ENCODE results near the gene CKLF. TPM values are rescaled to one million over a fixed set of nuclear protein-coding genes. Genes with fewer than 3 reads are reported as not detected.
"Not testable (repeated sequence)": the region's sequence is repeated elsewhere in the genome, so short reads cannot be mapped to it uniquely, and the experiment has no call there.

Gene CKLF
- total RNA-seq, 2 experiments from 2014 or later, result 199 to 220 TPM

DNA sequence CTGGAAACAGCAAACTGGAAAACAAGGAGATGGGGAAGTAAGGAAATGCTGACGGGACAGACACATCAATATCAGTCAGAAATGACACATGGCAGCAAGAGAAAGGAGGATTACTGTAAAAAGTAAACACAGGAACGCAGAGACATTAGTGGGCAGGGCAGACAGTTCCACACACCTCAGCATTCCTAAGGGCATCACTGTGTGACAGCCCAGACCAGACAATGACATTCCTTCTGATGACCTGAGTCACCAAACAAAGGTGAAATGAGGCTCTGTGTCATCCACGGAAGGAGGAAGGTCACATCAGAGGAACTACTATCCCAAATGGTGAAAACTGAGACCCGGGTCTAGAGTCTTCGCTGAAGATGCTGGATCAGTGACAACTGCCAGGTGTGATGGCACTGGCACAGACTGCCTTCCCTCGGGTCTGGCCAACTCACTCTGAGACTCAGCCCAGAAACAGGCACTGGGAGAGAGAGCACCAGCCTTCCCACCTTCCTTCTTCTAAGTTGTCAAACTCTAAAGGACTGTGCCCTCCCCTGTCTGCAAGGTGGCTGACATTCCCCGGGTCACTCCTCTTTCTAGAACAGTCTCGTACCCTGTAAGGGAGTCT, 39.2 kb upstream of the CKLF start:
- CTCF ChIA-PET, result interaction anchor here (1.2 to 2.3 kb wide), 3 partner anchors 29 to 76 kb away, joined by 3 to 10 read pairs (median 3); no protein-coding TSS in a partner anchor
- peaks cover 39% of the 10 kb centered on the region for H3K4me1 Mint-ChIP-seq
- DNase-seq, result no peak
- no peak overlapping the region for H3K4me3 Mint-ChIP-seq
- no peaks in the 10 kb centered on the region for H3K36me3 Mint-ChIP-seq
- H3K9me3 Mint-ChIP-seq (ENCODE audit: low read depth), result no peaks in the 10 kb centered on the region
- H3K27me3 Mint-ChIP-seq, result no peaks in the 10 kb centered on the region
- H3K27ac Mint-ChIP-seq, result no peak overlapping the region
- ATAC-seq, result no peak

GRCh38 chr16:66514391-66514790, 38.0 kb upstream of the CKLF start:
- H3K4me1 Mint-ChIP-seq, result peaks cover 42% of the 10 kb centered on the region
- H3K27me3 Mint-ChIP-seq; H3K9me3 Mint-ChIP-seq (ENCODE audit: low read depth); H3K36me3 Mint-ChIP-seq; H3K4me3 Mint-ChIP-seq; DNase-seq; CTCF ChIA-PET; ATAC-seq: not testable (repeated sequence)
- H3K27ac Mint-ChIP-seq, result peak overlapping the region; percentile 18

DNA sequence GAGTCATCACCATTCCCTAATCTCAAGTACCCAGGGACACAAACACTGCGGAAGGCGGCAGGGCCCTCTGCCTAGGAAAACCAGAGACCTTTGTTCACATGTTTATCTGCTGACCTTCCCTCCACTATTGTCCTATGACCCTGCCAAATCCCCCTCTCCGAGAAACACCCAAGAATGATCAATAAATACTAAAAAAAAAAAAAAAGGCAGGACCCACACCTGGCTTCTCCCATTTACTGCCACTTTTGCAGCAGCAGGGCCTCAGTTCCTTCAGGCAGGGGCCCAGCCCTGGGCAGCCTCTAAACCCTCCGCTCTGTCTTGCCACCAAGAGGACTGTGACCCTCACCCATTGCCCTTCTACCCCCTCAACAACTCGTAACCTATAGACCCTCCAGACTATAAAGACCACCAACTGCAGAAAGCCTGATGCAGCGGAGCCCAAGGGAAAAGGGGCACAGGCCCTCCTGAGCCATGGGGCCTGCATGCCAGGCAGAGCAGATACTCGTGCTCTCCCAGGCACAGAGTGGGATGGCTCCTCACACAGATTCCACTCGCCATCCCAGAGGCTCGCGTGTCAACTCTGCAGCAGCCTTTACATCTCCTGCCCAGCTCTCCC, 37.3 kb upstream of the CKLF start:
- not testable (repeated sequence) for DNase-seq; ATAC-seq; H3K27me3 Mint-ChIP-seq; H3K36me3 Mint-ChIP-seq; H3K4me3 Mint-ChIP-seq; H3K9me3 Mint-ChIP-seq (ENCODE audit: low read depth)
- CTCF ChIA-PET, result interaction anchor here (0.7 to 1.5 kb wide), 17 partner anchors 9 to 157 kb away, joined by 3 to 35 read pairs (median 5); partner anchors contain the start of genes CKLF, CMTM3 and TK2
- Mint-ChIP-seq H3K27ac (peak overlapping the region; percentile 99), H3K4me1 (peaks cover 49% of the 10 kb centered on the region)

GRCh38 chr16:66515596-66516508, 36.5 kb upstream of the CKLF start:
- ATAC-seq, result peak; percentile 24
- H3K27ac Mint-ChIP-seq, result peak overlapping the region; percentile 99
- peaks cover 1% of the 10 kb centered on the region for H3K36me3 Mint-ChIP-seq
- peak overlapping the region; percentile 83 for H3K4me3 Mint-ChIP-seq
- no peaks in the 10 kb centered on the region for H3K27me3 Mint-ChIP-seq
- H3K4me1 Mint-ChIP-seq, result peaks cover 56% of the 10 kb centered on the region
- CTCF ChIA-PET, result interaction anchor here (0.7 to 1.5 kb wide), 19 partner anchors 9 to 158 kb away, joined by 3 to 35 read pairs (median 5); partner anchors contain the start of genes CKLF, CMTM3 and TK2
- H3K9me3 Mint-ChIP-seq (ENCODE audit: low read depth), result no peaks in the 10 kb centered on the region
- peak; percentile 73 for DNase-seq

DNA sequence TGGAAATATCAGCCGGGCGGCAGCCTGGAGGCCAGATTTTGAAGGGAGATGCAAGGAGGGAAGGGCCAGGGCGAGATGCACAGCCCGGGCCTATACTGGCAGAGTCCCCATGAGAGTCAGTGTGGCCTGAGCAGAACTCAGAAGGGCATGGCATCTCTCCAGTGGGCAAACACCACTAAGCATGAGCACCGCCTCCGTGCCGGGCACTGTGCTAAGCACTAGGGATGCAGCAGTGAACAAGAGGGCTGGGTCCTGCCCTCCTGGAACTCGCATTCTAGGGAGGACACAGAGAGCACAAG, 35.9 kb upstream of the CKLF start:
- no peaks in the 10 kb centered on the region for H3K27me3 Mint-ChIP-seq
- DNase-seq (no peak), ATAC-seq (no peak)
- H3K4me3 Mint-ChIP-seq, result peak overlapping the region; percentile 83
- H3K4me1 Mint-ChIP-seq, result peaks cover 63% of the 10 kb centered on the region
- H3K27ac Mint-ChIP-seq, result peak overlapping the region; percentile 99
- no peaks in the 10 kb centered on the region for H3K9me3 Mint-ChIP-seq (ENCODE audit: low read depth)
- H3K36me3 Mint-ChIP-seq, result peaks cover 1% of the 10 kb centered on the region
- CTCF ChIA-PET, result interaction anchor here (1.0 to 1.5 kb wide), 9 partner anchors 27 to 159 kb away, joined by 3 to 35 read pairs (median 7); partner anchors contain the start of genes CKLF, CMTM3 and TK2

DNA sequence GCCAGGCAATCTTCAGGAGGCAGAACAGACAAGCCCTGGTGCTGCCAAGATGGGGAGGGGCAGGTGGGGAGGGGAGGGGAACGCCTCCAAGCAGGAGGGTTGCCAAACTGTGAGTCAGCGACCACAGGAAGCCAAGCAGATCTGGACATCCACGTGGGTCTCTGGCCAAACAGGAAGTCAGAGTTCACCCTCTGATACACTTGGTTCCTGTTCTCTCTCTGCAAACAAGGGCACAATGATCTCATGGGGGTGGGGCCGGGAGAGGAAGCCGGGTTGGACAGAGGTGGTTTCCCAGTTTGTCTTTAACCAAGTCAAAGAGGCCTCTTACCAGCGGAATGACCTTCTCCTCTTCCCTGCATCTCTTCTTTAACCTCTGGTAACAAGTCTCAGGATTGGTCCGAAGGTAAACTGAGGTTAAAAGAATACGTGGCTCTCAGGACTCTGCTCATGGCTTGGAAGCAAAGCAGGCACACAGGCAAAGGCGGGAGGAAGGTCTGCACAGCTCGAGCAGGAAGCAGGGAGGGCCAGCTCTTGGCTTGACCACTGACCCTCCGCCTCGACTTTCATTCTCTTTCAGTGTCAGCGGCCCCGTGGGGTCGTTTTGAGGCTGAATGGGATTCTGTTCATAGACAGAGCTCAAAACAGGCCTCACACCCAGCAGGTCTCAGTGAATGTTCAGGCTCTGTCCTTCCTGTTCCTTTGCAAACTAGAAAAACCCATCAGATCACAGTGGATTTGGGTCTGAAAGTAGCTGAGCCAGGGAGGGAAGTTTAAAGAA, 35.4 kb upstream of the CKLF start:
- Mint-ChIP-seq H3K4me3 (peak overlapping the region; percentile 83), H3K9me3 (ENCODE audit: low read depth) (no peaks in the 10 kb centered on the region), H3K4me1 (peaks cover 66% of the 10 kb centered on the region), H3K27me3 (no peaks in the 10 kb centered on the region), H3K36me3 (peaks cover 1% of the 10 kb centered on the region), H3K27ac (peak overlapping the region; percentile 99)
- DNase-seq (peak; percentile 96), ATAC-seq (peak; percentile 88)
- CTCF ChIA-PET, result interaction anchor here (0.7 to 3.0 kb wide), 5 partner anchors 34 to 134 kb away, joined by 3 to 21 read pairs (median 3); partner anchors contain the start of gene CKLF

DNA sequence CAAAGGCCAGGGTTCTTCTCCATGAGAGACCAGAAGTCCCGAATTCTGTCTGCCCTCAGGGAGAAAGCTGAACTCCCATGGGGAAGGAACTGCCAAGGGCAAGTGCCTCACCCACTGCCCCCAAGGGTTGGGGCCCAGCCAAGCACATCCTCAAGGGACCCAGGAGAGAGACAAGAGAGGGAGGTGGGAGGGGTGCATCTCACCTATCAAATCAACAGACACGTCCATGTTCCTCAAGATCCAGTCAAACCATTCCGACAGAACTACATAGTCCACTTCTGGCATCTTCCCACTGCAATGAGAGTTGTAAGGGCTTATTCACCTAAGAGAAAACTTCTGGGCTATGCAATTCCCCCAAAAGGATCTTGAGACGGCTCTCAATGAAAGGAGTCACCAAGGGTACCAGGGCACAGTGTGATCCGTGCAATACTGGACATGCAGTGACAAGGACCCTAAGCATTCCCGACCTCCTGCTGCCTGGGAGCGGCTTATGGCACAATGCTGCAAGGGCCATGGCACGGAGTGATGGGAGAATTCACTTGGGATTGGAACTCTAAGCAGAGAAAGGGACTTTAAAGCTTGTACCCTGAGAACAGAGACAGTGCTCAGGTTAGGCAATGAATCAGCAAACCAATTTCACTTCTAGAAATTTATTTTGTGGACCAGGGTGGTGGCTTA, 34.7 kb upstream of the CKLF start:
- no peaks in the 10 kb centered on the region for H3K9me3 Mint-ChIP-seq (ENCODE audit: low read depth)
- no peak for DNase-seq
- CTCF ChIA-PET, result interaction anchor here (1.0 to 3.0 kb wide), 5 partner anchors 34 to 134 kb away, joined by 3 to 21 read pairs (median 3); partner anchors contain the start of gene CKLF
- no peaks in the 10 kb centered on the region for H3K27me3 Mint-ChIP-seq
- peaks cover 1% of the 10 kb centered on the region for H3K36me3 Mint-ChIP-seq
- peak overlapping the region; percentile 99 for H3K27ac Mint-ChIP-seq
- ATAC-seq, result no peak
- H3K4me1 Mint-ChIP-seq, result peaks cover 73% of the 10 kb centered on the region
- peak overlapping the region; percentile 83 for H3K4me3 Mint-ChIP-seq

DNA sequence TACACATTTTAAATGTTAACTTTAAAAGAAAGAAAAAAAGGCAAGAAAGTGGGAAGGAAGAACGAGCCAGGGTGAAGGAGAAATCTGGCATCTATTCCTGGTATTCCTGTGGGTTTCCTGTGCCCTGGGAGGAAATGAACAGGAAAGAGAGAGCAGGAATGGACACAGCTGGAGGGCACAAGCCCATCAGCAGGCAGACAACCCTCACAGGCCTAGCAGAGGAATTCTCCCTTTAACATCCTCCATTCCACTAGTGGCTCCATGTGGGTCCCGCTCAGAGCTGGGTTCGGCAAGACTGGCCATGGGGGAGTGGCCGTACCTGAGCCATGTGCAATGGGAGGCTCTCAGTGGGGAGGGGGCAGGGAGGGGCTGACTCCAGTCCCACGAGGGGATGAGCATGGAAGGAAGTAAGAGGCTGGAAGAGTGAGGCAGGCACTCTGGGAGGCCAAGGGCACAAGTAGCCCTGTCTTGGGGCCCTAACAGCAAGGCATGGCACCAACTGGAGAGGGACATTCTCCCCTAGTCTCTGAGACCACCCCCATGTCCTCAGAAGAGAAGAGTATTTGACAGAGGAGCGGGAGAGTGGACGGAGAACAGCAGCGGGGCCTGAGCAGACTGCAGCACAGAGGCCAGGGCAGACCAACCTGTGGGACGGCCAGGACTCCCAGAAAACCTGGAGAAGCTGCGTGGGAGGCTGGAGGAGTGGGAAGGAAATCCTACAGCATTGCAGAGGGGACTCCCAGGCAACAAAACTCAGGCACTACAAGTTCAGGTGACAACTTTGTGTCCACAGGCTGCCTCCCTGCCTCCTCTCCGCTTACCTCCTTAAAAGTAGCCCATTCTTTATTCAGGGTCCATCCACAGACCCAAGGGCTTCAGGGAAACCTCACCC, 32.6 kb upstream of the CKLF start:
- Mint-ChIP-seq H3K4me1 (peaks cover 93% of the 10 kb centered on the region), H3K4me3 (no peak overlapping the region), H3K27me3 (no peaks in the 10 kb centered on the region)

GRCh38 chr16:66520406-66521170, 31.8 kb upstream of the CKLF start:
- no peak for ATAC-seq
- Mint-ChIP-seq H3K9me3 (ENCODE audit: low read depth) (no peaks in the 10 kb centered on the region), H3K4me1 (peaks cover 97% of the 10 kb centered on the region), H3K27ac (peak overlapping the region; percentile 92), H3K36me3 (peaks cover 4% of the 10 kb centered on the region), H3K27me3 (no peaks in the 10 kb centered on the region), H3K4me3 (no peak overlapping the region)
- DNase-seq, result no peak
- CTCF ChIA-PET, result interaction anchor here (1.2 to 5.7 kb wide), 6 partner anchors 32 to 114 kb away, joined by 3 to 52 read pairs (median 12); partner anchors contain the start of genes CKLF, CMTM3 and TK2

More for the DNA sequence above, 32.6 kb upstream of the CKLF start:
- H3K36me3 Mint-ChIP-seq, result peaks cover 4% of the 10 kb centered on the region
- H3K9me3 Mint-ChIP-seq (ENCODE audit: low read depth), result no peaks in the 10 kb centered on the region
- ATAC-seq (no peak), DNase-seq (no peak)
- peak overlapping the region; percentile 15 for H3K27ac Mint-ChIP-seq
- CTCF ChIA-PET, result interaction anchor here (1.2 to 5.7 kb wide), 7 partner anchors 32 to 113 kb away, joined by 3 to 52 read pairs (median 14); partner anchors contain the start of genes CKLF, CMTM3 and TK2

DNA sequence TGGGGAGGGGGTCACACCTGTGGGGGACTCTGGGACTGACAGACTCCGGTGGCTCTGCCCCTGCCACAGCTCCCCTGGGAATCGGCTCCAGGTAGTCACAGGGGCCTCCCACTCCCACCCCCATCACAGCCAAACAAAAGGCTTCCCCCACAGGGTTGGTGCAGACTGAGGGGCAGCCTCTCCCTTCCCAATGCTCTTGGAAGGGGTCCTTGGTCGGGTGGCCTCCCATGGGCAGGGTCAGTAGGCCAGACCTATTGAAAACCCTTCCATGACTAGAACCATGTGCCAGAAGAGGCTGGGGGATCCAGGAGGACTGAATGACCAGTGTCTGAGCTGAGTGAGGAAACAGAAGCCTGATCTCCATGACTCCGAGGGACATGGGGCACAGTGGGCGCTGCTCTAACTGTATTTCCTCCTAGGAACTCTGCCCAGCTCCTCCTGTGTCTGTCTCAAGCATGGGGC, 31.1 kb upstream of the CKLF start:
- no peak for DNase-seq
- Mint-ChIP-seq H3K36me3 (peaks cover 4% of the 10 kb centered on the region), H3K4me1 (peaks cover 96% of the 10 kb centered on the region), H3K27me3 (no peaks in the 10 kb centered on the region), H3K27ac (peak overlapping the region; percentile 92), H3K4me3 (peak overlapping the region; percentile 62), H3K9me3 (ENCODE audit: low read depth) (no peaks in the 10 kb centered on the region)
- CTCF ChIA-PET, result interaction anchor here (1.2 to 5.7 kb wide), 11 partner anchors 9 to 114 kb away, joined by 3 to 52 read pairs (median 5); partner anchors contain the start of genes CKLF, CMTM3 and TK2
- ATAC-seq, result no peak

All from activated CD8-positive, alpha-beta memory T cell treated with anti-CD3 and anti-CD28 coated beads, Interleukin-2, amount 10 ng/mL, durations not matched to agents 7 days and 5 days (primary cell).